ENCODE measurements around the gene UCHL5. TPM values are rescaled to one million over a fixed set of nuclear protein-coding genes. Genes with fewer than 3 reads are reported as not detected.

UCHL5 gene
- total RNA-seq, 1 experiment from 2014 or later: 49.3 TPM

GRCh38 chr1:192986110-192986747, 72.9 kb downstream of the UCHL5 start:
- no peak for DNase-seq
- CTCF ChIA-PET: no interaction called here

GRCh38 chr1:192984080-192984479, 75.1 kb downstream of the UCHL5 start:
- Histone ChIP-seq H3K9me2 (ENCODE audit: insufficient read depth) (no peaks in the 10 kb centered on the region), H3K4me3 (no peak overlapping the region), H3K4me2 (no peak overlapping the region), H3K27ac (no peak overlapping the region), H4K20me1 (ENCODE audit: insufficient read depth) (no peaks in the 10 kb centered on the region), H3K36me3 (ENCODE audit: low read depth) (no peaks in the 10 kb centered on the region), H3K27me3 (ENCODE audit: insufficient read depth, low read depth) (no peaks in the 10 kb centered on the region), H3K4me1 (replicated peaks; ENCODE audit: insufficient read depth) (no peaks in the 10 kb centered on the region), H3K9me3 (ENCODE audit: insufficient read depth, low read depth) (no peaks in the 10 kb centered on the region), H2AFZ (no peak overlapping the region), H3K79me2 (ENCODE audit: low read depth) (no peaks in the 10 kb centered on the region), H3F3A (ENCODE audit: insufficient read depth, low read depth) (no peaks in the 10 kb centered on the region)
- DNase-seq: no peak
- intact Hi-C loops (cut with micrococcal nuclease; ENCODE audit: unreplicated experiment): loop anchor here (5.0 kb wide), 1 partner anchor 393 kb away; no protein-coding TSS in a partner anchor
- ChIA-PET POLR2A (ENCODE audit: unreplicated experiment) (no interaction called here), CTCF (no interaction called here)
- no peak for TF ChIP-seq EZH2 (IDR thresholded peaks at IDR 0.05; ENCODE audit: low read depth)
- TF ChIP-seq CTCF (conservative IDR thresholded peaks at IDR 0.05): no peak
- no TSS peak for BruUV-seq (replicated peaks)

More at GRCh38 chr1:192986110-192986747, 72.9 kb downstream of the UCHL5 start:
- POLR2A ChIA-PET (ENCODE audit: unreplicated experiment): no interaction called here
- H2AFZ ChIP-seq: no peak overlapping the region
- no TSS peak for BruUV-seq (replicated peaks)
- no peak for TF ChIP-seq EZH2 (IDR thresholded peaks at IDR 0.05; ENCODE audit: low read depth)
- TF ChIP-seq CTCF (conservative IDR thresholded peaks at IDR 0.05): no peak
- intact Hi-C loops (cut with micrococcal nuclease; ENCODE audit: unreplicated experiment): no loop called here
- H3F3A ChIP-seq (ENCODE audit: insufficient read depth, low read depth): no peaks in the 10 kb centered on the region
- H3K9me2 ChIP-seq (ENCODE audit: insufficient read depth): no peaks in the 10 kb centered on the region
- H3K4me3 ChIP-seq: no peak overlapping the region
- no peaks in the 10 kb centered on the region for H4K20me1 ChIP-seq (ENCODE audit: insufficient read depth)
- H3K36me3 ChIP-seq (ENCODE audit: low read depth): no peaks in the 10 kb centered on the region
- no peaks in the 10 kb centered on the region for H3K79me2 ChIP-seq (ENCODE audit: low read depth)
- no peak overlapping the region for H3K27ac ChIP-seq
- no peaks in the 10 kb centered on the region for H3K4me1 ChIP-seq (replicated peaks; ENCODE audit: insufficient read depth)
- no peaks in the 10 kb centered on the region for H3K9me3 ChIP-seq (ENCODE audit: insufficient read depth, low read depth)
- no peak overlapping the region for H3K4me2 ChIP-seq
- no peaks in the 10 kb centered on the region for H3K27me3 ChIP-seq (ENCODE audit: insufficient read depth, low read depth)

GRCh38 chr1:192983349-192983980, 75.7 kb downstream of the UCHL5 start:
- no peak overlapping the region for H3K4me3 ChIP-seq
- no peaks in the 10 kb centered on the region for H4K20me1 ChIP-seq (ENCODE audit: insufficient read depth)
- CTCF ChIA-PET: no interaction called here
- H2AFZ ChIP-seq: no peak overlapping the region
- no peak for DNase-seq
- no peak overlapping the region for H3K27ac ChIP-seq
- TF ChIP-seq CTCF (conservative IDR thresholded peaks at IDR 0.05) (no peak), EZH2 (IDR thresholded peaks at IDR 0.05; ENCODE audit: low read depth) (no peak)
- H3K79me2 ChIP-seq (ENCODE audit: low read depth): no peaks in the 10 kb centered on the region
- H3K4me2 ChIP-seq: no peak overlapping the region
- H3K9me2 ChIP-seq (ENCODE audit: insufficient read depth): no peaks in the 10 kb centered on the region
- H3K4me1 ChIP-seq (replicated peaks; ENCODE audit: insufficient read depth): no peaks in the 10 kb centered on the region
- no peaks in the 10 kb centered on the region for H3K27me3 ChIP-seq (ENCODE audit: insufficient read depth, low read depth)
- BruUV-seq (replicated peaks): no TSS peak
- no peaks in the 10 kb centered on the region for H3K36me3 ChIP-seq (ENCODE audit: low read depth)
- H3F3A ChIP-seq (ENCODE audit: insufficient read depth, low read depth): no peaks in the 10 kb centered on the region
- H3K9me3 ChIP-seq (ENCODE audit: insufficient read depth, low read depth): no peaks in the 10 kb centered on the region
- intact Hi-C loops (cut with micrococcal nuclease; ENCODE audit: unreplicated experiment): loop anchor here (5.0 kb wide), 1 partner anchor 394 kb away; no protein-coding TSS in a partner anchor
- POLR2A ChIA-PET (ENCODE audit: unreplicated experiment): no interaction called here
